Mucosa of descending colon (tissue), 3 donors: Measurements from ENCODE around the gene TSPAN4. TPM values are rescaled to one million over a fixed set of nuclear protein-coding genes. Genes with fewer than 3 reads are reported as not detected.
A peak's percentile ranks its signal among the peaks of the same experiment; 100 is the strongest.

ENCODE experiments used
- ATAC-seq: fragments of 200-7000 bp; cut with Tn5 transposase; one replicate; pipeline ENCODE4 v1.9.1; 2020; ENCODE audit warnings: mild to moderate bottlenecking, moderate library complexity
- DNase-seq, 3 donors: peaks; one replicate each; pipeline ENCODE4 v3.0.0-alpha.2; 2020
- H3K36me3 ChIP-seq: fragments of 200-600 bp; one replicate; pipeline ENCODE4 v1.8.0; 2021; ENCODE audit warnings: low read depth, mild to moderate bottlenecking
- H3K4me1 ChIP-seq: fragments of 200-600 bp; one replicate; pipeline ENCODE4 v1.8.0; 2021; ENCODE audit warnings: low read depth, mild to moderate bottlenecking
- H3K4me3 ChIP-seq: fragments of 200-600 bp; one replicate; pipeline ENCODE4 v1.8.0; 2021; ENCODE audit warnings: mild to moderate bottlenecking
- H3K9me3 ChIP-seq: fragments of 200-600 bp; one replicate; pipeline ENCODE4 v1.8.0; 2021; ENCODE audit warnings: mild to moderate bottlenecking
- intact Hi-C, 2 donors: fragments of 100-400 bp; cut with DNase I in 1 of 2; cut with micrococcal nuclease in 1 of 2; formaldehyde crosslinking; loops; one replicate each; pipeline versions ENCODE4 v1.11.0 to v1.11.1; 2022; cut with DNase I, micrococcal nuclease
- total RNA-seq, 3 donors: library from RNA; stranded (reverse); fragmentation: NEBNext Ultra II Directional in 2 of 3; extraction: Animal tissue kit (Norgen Biotek cat#: 25700) in 2 of 3; gene quantifications; one replicate each; pipeline versions ENCODE4 v1.2.1 to v1.2.4, GENCODE V29; 2021 to 2023
- TF ChIP-seq, protein P1 (sequence below): fragments of 200-600 bp; IDR thresholded peaks from one replicate; pipeline ENCODE4 v1.8.0; 2022; ENCODE audit warnings: antibody characterized with exemption, mild to moderate bottlenecking
- donor health status: DM: no; HTN: no; CAD: no; lungs with moderate emphysema.
- donor health status: DM: no; HTN: no; CAD: no.
- donor health status: DM: no; HTN: yes; CAD: no.

TSPAN4 gene
- total RNA-seq, 3 donors from 2014 or later: 9.2 to 42.4 (median 24.7) TPM

DNA sequence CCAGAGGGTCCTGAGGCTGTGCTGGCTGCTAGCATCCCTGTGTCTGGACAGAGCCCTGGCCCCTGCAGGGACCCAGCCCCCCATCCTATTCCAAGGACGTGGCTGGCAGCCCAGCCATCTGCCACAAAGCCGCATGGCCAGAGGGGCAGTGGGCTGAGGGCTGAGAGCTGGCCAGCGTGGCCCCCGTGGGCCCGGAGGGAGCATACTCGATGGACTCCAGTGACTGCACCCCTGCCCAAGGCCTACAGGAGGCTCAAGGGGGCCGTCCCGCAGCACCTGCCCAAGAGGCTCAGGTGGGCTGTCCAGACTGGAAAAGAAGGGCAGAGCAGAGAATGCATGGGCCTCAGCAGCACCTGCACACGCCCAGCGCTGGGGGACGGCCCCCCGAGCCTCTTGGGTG, 13.1 kb downstream of the TSPAN4 start:
- no peaks in the 10 kb centered on the region for H3K9me3 ChIP-seq
- no peak overlapping the region for H3K4me3 ChIP-seq
- intact Hi-C loops: no loop called here
- peaks cover 7% of the 10 kb centered on the region for H3K4me1 ChIP-seq
- TF ChIP-seq, protein P1, sequence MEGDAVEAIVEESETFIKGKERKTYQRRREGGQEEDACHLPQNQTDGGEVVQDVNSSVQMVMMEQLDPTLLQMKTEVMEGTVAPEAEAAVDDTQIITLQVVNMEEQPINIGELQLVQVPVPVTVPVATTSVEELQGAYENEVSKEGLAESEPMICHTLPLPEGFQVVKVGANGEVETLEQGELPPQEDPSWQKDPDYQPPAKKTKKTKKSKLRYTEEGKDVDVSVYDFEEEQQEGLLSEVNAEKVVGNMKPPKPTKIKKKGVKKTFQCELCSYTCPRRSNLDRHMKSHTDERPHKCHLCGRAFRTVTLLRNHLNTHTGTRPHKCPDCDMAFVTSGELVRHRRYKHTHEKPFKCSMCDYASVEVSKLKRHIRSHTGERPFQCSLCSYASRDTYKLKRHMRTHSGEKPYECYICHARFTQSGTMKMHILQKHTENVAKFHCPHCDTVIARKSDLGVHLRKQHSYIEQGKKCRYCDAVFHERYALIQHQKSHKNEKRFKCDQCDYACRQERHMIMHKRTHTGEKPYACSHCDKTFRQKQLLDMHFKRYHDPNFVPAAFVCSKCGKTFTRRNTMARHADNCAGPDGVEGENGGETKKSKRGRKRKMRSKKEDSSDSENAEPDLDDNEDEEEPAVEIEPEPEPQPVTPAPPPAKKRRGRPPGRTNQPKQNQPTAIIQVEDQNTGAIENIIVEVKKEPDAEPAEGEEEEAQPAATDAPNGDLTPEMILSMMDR: no peak
- DNase-seq: no peak
- no peaks in the 10 kb centered on the region for H3K36me3 ChIP-seq
- no peak for ATAC-seq

DNA sequence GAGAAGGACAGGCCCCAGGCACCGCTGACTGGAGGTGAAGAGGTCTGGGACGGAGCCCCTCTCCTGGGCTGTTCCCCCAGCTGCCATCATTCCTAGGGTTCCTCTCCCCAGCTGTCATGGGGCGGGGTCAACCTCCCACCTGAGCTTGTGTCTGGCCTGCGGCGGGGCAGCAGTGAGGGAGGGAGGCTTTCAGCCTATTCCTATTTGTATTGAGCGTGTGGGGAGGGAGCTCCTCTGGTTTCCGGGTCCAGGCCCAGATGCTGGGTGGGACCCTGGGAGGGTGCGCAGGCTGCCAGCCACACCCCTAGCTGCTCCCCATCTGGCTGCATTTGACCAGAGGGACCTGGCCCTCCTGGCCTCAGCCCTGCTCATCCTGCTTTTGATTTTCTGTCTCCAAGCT, 13.7 kb downstream of the TSPAN4 start:
- intact Hi-C loops: no loop called here
- peak; percentile 40 for ATAC-seq
- TF ChIP-seq, protein P1: no peak
- DNase-seq: no peak
- no peak overlapping the region for H3K4me3 ChIP-seq
- peaks cover 7% of the 10 kb centered on the region for H3K4me1 ChIP-seq
- no peaks in the 10 kb centered on the region for H3K36me3 ChIP-seq
- H3K9me3 ChIP-seq: no peaks in the 10 kb centered on the region

DNA sequence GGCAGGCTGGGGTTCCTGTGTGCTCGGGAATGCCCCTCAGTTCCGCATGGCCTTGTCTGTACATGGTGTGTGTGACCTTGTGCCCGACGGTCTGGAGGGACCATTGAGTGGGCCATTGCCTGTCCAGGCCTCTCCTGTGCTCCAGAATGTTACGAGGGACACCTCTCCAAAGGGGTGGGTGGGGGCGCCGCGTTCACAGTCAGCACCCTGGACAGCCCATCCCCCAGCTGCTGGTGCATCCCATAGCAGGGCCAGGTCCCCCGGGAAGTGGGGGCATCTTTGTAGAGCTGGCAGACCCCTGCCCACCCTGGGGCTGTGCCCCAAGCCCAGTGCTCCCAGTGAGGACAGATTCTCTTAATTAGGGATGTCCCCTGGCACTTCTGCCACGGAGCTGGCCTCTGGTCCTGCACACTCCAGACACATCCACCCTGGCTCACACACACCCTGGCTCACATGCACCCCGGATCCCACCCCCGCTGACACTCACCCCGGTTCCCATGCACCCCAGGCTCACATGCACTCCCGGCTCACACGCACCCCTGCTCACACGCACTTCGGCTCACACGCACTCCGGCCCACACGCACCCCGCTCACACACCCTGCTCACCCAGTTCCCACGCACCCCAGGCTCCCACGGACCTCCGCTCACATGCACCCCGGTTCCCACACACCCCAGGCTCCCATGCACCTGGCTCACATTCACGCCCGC, 15.6 kb downstream of the TSPAN4 start:
- intact Hi-C loops: no loop called here
- ATAC-seq: no peak
- Histone ChIP-seq H3K4me3 (no peak overlapping the region), H3K4me1 (peaks cover 7% of the 10 kb centered on the region), H3K36me3 (no peaks in the 10 kb centered on the region), H3K9me3 (no peaks in the 10 kb centered on the region)
- TF ChIP-seq, protein P1: no peak
- no peak for DNase-seq

DNA sequence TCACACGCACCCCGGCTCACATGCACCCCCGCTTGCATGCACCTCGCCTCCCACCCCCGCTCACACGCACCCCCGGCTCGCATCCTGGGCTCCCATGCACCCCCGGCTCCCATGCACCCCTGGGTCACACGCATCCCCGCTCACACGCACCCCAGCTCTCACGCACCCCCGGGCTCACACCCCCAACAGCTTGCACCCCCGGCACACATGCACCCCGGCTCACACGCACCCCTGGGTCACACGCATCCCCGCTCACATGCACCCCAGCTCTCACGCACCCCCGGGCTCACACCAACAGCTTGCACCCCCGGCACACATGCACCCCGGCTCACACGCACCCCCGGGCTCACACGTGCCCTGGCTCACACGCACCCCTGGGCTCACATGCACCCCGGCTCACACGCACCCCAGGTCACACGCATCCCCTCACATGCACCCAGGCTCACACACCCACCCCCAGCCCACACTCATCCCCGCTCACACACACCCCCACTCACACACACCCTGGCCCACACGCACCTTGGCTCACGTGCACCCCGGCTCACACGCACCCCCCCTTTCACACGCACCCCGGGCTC, 16.2 kb downstream of the TSPAN4 start:
- H3K4me3 ChIP-seq: no peak overlapping the region
- ATAC-seq (no peak), DNase-seq (no peak)
- TF ChIP-seq, protein P1: no peak
- no peaks in the 10 kb centered on the region for H3K36me3 ChIP-seq
- intact Hi-C loops: no loop called here
- no peaks in the 10 kb centered on the region for H3K9me3 ChIP-seq
- H3K4me1 ChIP-seq: peaks cover 7% of the 10 kb centered on the region

DNA sequence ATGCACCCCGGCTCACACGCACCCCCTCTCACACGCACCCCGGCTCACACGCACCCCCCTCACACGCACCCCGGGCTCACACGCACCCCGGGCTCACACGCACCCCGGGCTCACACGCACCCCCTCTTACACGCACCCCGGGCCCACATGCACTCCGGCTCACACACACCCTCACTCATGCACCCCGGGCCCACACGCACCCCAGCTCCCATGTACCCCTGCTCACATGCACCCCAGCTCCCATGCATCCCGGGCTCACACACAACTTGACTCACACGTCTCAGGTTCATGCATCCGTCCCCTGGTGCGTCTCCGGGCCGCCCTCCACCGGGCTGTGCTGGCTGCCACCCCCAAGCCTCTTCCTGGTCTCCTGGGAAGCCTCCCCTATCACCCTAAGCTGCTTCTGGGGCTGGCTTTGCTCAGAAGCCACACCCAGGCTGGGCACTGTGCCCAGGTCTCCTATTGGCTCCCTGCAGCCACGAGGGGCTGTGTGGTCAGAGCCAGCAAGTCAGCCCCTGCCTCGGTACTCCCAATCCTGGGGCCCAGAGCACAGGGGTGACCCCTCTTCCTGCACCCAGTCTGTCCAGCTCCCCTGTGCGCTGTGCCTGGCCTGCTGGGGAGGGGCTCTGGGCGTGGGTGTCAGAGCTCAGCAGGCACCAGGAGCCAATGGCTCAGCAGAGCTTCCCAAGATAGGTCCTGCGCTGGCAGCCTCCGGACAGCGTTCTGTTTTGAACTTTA, 16.9 kb downstream of the TSPAN4 start:
- TF ChIP-seq, protein P1: no peak

More for the DNA sequence above, 16.9 kb downstream of the TSPAN4 start:
- DNase-seq (peak; percentile 82 to 88 (median 83)), ATAC-seq (peak; percentile 72)
- H3K4me3 ChIP-seq: no peak overlapping the region
- no peaks in the 10 kb centered on the region for H3K36me3 ChIP-seq
- H3K9me3 ChIP-seq: no peaks in the 10 kb centered on the region
- peaks cover 7% of the 10 kb centered on the region for H3K4me1 ChIP-seq
- intact Hi-C loops: no loop called here
